BLaER1 treated with 17β-estradiol and CSF1 and Interleukin-3, amounts not matched to agents 10 nM and 100 nM (cell line): ENCODE results near the gene RARG.

Experiments
- H3K27ac ChIP-seq, 11 experiments: shearing (Covaris generic); formaldehyde crosslinking; 2 replicates each; pipeline ENCODE4 v1.8.1; 2022
- H3K27me3 ChIP-seq, 11 experiments: shearing (Covaris generic); formaldehyde crosslinking; 2 replicates each; pipeline ENCODE4 v1.8.1; 2022
- H3K36me3 ChIP-seq, 11 experiments: shearing (Covaris generic); formaldehyde crosslinking; 2 replicates each; pipeline ENCODE4 v1.8.1; 2022
- H3K4me1 ChIP-seq, 10 experiments: shearing (Covaris generic); formaldehyde crosslinking; 2 replicates each; pipeline ENCODE4 v1.8.1; 2022
- H3K4me2 ChIP-seq, 11 experiments: shearing (Covaris generic); formaldehyde crosslinking; 2 replicates each; pipeline ENCODE4 v1.8.1; 2022
- H3K4me3 ChIP-seq, 10 experiments: shearing (Covaris generic); formaldehyde crosslinking; 2 replicates each; pipeline ENCODE4 v1.8.1; 2022
- H3K9ac ChIP-seq, 11 experiments: shearing (Covaris generic); formaldehyde crosslinking; 2 replicates each; pipeline ENCODE4 v1.8.1; 2022
- H3K9me3 ChIP-seq, 11 experiments: shearing (Covaris generic); formaldehyde crosslinking; replicated peaks in 1 of 11; 2 replicates each; pipeline ENCODE4 v1.8.1; 2022
- H4K20me1 ChIP-seq, 11 experiments: shearing (Covaris generic); formaldehyde crosslinking; 2 replicates each; pipeline ENCODE4 v1.8.1; 2022
- Cebpa-rat ChIP-seq, 11 experiments: shearing (Covaris generic); IDR thresholded peaks; 2 replicates each; pipeline ENCODE4 v1.8.1; 2022

The RARG gene

DNA sequence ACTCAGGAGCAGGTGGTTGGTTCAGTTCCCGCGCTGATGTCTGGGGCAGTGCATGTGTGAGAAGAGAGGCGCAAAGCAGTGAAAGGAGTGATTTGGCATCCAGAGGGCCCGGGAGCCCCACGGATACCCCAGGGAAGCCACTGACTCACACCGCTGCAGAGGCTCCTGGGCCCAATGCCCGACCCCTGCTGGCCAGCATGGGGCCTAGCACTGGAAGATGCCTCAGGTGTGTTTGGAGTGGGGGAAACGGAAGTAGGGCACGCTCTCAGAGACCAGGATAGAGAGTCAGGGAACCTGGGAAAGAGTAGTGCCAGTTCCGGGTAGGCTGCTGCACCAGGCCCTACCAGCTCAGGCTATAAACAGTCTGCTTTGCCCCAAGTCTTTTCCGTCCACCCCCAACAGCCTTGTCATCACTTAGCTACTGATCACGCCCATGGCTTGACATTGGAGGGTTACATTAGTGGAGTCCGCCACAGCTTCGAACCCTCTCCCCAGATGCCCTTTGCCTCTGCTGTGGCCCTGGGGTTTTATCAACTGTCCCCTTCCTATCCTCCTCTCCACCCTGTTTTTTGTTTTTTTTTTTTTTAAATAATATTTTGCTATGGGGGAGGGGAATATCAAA lies 41.8 kb downstream of the RARG start:
- H3K4me3 ChIP-seq: no peak overlapping the region
- H4K20me1 ChIP-seq: peaks cover under 1 to 73% (median 30%) of the 10 kb centered on the region in 11 experiments; a peak in 18 of 22 replicates
- H3K27me3 ChIP-seq: no peaks in the 10 kb centered on the region
- H3K9me3 ChIP-seq: no peaks in the 10 kb centered on the region
- H3K36me3 ChIP-seq: peaks cover 55 to 94% (median 67%) of the 10 kb centered on the region in 11 experiments
- no peak overlapping the region for H3K27ac ChIP-seq
- no peak overlapping the region for H3K9ac ChIP-seq
- H3K4me2 ChIP-seq: peak overlapping the region in 6 of 11 experiments; percentile 2 to 31 (median 11); a peak in 6 of 22 replicates
- H3K4me1 ChIP-seq: peaks cover 10 to 23% (median 16%) of the 10 kb centered on the region in 10 experiments; a peak in 17 of 20 replicates
- no peak for TF ChIP-seq Cebpa-rat (IDR thresholded peaks at IDR 0.05)

DNA sequence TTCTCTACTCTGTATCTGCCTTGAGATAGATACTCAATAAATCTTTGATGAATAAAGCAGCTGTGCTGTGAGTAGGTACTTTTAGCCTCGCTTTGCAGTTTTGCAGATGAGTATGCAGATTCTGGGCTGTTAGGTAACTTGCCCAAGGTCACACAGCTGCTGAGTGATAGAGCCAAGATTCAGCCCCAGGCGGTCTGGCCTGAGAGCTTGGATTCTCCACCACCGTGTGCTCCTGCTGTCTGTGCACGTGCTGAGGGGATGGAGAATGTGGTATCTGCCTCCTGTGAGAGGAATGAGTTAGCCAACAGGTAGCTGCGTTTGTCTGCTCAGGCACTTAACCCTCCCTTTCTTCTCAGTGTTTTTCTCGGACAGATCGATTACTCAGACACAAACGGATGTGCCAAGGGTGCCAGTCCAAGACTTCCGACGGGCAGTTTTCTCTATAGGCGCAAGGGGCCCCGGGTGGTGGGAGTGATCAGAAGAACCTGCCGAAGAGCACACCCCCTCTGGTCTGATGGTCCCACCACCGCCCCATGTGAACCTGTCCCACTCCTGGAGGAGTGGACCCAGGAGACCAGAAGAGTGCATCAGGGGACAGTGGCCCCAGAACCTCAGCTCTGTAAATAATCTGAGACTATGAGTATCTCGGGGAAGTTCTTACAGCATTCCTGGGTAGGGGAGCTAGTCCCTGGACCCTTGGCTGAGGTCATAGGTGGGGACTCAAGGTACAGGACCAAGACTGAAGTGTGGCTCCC lies 44.7 kb downstream of the RARG start:
- no peak for TF ChIP-seq Cebpa-rat (IDR thresholded peaks at IDR 0.05)
- Histone ChIP-seq H3K4me3 (no peak overlapping the region), H3K9ac (no peak overlapping the region), H3K27ac (no peak overlapping the region), H3K36me3 (peaks cover 75 to 94% (median 84%) of the 10 kb centered on the region in 11 experiments), H3K4me1 (peaks cover 33 to 52% (median 42%) of the 10 kb centered on the region in 10 experiments), H3K27me3 (no peaks in the 10 kb centered on the region), H4K20me1 (peaks cover 23 to 80% (median 56%) of the 10 kb centered on the region in 11 experiments; a peak in 21 of 22 replicates), H3K4me2 (no peak overlapping the region), H3K9me3 (no peaks in the 10 kb centered on the region)

DNA sequence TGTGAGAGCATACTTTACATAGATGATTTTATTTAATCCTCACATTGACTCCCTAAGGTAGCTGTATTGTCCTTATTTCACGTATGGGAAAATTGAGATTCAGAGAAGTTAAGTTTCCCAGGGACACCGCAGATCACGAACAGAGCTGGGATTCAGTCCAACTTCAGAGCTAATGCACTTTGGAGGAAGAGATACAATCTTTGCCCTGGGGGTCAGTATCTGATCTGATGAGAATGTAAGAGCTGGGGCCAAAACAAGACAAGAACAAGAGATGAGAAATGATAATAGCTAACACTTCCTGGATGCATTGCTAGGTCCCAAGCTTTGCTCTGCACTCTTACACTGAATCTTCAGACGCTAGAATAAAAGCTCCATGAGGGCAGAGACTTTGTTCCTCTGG lies 45.3 kb downstream of the RARG start:
- Histone ChIP-seq H3K9me3 (no peaks in the 10 kb centered on the region), H3K27me3 (no peaks in the 10 kb centered on the region), H3K9ac (no peak overlapping the region), H3K27ac (no peak overlapping the region), H4K20me1 (peaks cover 28 to 80% (median 62%) of the 10 kb centered on the region in 11 experiments; a peak in 21 of 22 replicates), H3K4me2 (no peak overlapping the region), H3K4me3 (no peak overlapping the region), H3K4me1 (peaks cover 39 to 58% (median 48%) of the 10 kb centered on the region in 10 experiments), H3K36me3 (peaks cover 75 to 94% (median 84%) of the 10 kb centered on the region in 11 experiments)
- TF ChIP-seq Cebpa-rat (IDR thresholded peaks at IDR 0.05): no peak

DNA sequence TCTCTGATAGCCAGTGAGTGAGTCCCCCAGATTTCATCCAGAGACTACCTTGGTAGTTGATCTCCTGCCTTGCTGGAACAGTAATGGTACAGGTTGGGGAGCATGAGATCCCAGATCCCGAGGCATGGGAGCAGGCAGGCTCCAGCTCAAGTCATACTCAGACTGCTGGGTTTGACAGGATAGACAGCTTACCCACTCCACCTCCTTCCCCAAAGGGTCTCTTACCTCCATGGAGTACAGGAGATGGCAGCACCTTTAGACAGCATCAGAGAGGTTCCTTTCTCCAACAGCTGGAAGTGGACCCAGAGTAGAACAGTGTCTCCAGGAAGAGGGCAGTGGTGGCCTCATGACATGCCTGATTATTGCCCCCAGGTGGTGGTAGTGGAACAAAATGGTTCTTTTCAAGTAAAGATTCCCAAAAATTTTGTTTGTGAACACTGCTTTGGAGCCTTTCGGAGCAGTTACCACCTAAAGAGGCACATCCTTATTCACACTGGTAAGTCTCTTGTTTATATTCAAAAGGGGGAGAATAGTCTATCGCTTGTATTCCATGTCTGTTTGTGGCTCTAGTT lies 46.3 kb downstream of the RARG start:
- no peaks in the 10 kb centered on the region for H3K27me3 ChIP-seq
- no peak overlapping the region for H3K27ac ChIP-seq
- no peak overlapping the region for H3K4me2 ChIP-seq
- no peaks in the 10 kb centered on the region for H3K9me3 ChIP-seq
- no peak for TF ChIP-seq Cebpa-rat (IDR thresholded peaks at IDR 0.05)
- H3K9ac ChIP-seq: peak overlapping the region in 1 of 11 experiments; percentile 11; a peak in 1 of 22 replicates
- H3K4me1 ChIP-seq: peaks cover 44 to 62% (median 53%) of the 10 kb centered on the region in 10 experiments
- peaks cover 67 to 86% (median 74%) of the 10 kb centered on the region in 11 experiments for H3K36me3 ChIP-seq
- peaks cover 36 to 76% (median 63%) of the 10 kb centered on the region in 11 experiments; a peak in 21 of 22 replicates for H4K20me1 ChIP-seq
- no peak overlapping the region for H3K4me3 ChIP-seq

DNA sequence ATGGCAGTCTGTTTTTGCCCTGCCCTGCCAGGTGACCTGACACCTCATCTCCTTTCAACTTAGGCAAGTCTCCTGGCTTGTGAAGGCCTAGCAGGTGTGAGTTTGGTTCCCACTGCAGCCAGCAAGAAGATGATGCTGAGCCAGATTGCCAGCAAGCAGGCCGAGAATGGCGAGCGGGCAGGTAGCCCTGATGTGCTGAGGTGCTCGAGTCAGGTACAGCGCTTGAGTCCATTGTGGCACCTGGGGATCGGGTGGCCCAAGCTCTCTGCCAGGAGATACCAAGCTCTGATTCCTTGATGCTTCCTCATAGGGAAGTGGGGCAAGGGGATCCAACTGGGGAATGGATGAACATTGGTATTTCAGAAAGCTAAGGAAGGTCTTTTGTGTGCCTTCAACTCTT lies 47.2 kb downstream of the RARG start:
- Histone ChIP-seq H3K36me3 (peaks cover 67 to 81% (median 74%) of the 10 kb centered on the region in 11 experiments), H3K9ac (0 out of 22 replicates have a peak overlapping the region, but pooled peaks of 4 of the 11 experiments have one; percentile 1 to 15 (median 10)), H4K20me1 (peaks cover 32 to 73% (median 60%) of the 10 kb centered on the region in 11 experiments; a peak in 21 of 22 replicates), H3K27ac (no peak overlapping the region), H3K9me3 (no peaks in the 10 kb centered on the region), H3K4me2 (peak overlapping the region in 6 of 11 experiments; percentile 87 to 98 (median 92); a peak in 7 of 22 replicates), H3K4me1 (peaks cover 40 to 63% (median 51%) of the 10 kb centered on the region in 10 experiments), H3K4me3 (no peak overlapping the region), H3K27me3 (no peaks in the 10 kb centered on the region)
- TF ChIP-seq Cebpa-rat (IDR thresholded peaks at IDR 0.05): no peak

DNA sequence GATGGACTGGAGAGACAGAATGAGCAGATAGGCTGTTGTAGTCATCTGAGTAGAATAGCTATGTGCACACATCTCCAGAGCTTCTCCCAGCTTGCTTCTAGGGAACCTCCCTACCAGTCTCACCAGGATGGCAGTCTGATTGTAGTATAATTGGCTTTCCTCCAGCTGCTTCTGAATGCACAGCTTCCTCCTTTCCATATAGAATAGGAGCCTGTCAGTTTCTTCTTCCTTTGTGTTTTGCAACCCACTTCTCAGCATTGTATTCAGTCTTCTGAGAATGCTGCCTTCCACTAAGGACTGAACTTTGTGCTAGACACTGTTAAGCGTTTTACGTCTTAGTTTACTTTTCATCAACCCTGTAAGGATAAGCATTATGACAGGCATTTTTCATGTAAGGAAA lies 49.1 kb downstream of the RARG start:
- peak overlapping the region; percentile 87 to 98 (median 93) for H3K4me2 ChIP-seq
- H4K20me1 ChIP-seq: peaks cover 32 to 66% (median 56%) of the 10 kb centered on the region in 11 experiments; a peak in 21 of 22 replicates
- peak overlapping the region; percentile 21 to 87 (median 79); a peak in 17 of 20 replicates for H3K4me3 ChIP-seq
- H3K27me3 ChIP-seq: no peaks in the 10 kb centered on the region
- H3K27ac ChIP-seq: peak overlapping the region in 5 of 11 experiments; percentile 8 to 44 (median 21); a peak in 6 of 22 replicates
- no peaks in the 10 kb centered on the region for H3K9me3 ChIP-seq
- TF ChIP-seq Cebpa-rat (IDR thresholded peaks at IDR 0.05): no peak
- H3K9ac ChIP-seq: peak overlapping the region in 10 of 11 experiments; percentile 7 to 94 (median 48); a peak in 16 of 22 replicates
- peaks cover 46 to 66% (median 54%) of the 10 kb centered on the region in 10 experiments for H3K4me1 ChIP-seq
- H3K36me3 ChIP-seq: peaks cover 57 to 65% (median 62%) of the 10 kb centered on the region in 11 experiments

DNA sequence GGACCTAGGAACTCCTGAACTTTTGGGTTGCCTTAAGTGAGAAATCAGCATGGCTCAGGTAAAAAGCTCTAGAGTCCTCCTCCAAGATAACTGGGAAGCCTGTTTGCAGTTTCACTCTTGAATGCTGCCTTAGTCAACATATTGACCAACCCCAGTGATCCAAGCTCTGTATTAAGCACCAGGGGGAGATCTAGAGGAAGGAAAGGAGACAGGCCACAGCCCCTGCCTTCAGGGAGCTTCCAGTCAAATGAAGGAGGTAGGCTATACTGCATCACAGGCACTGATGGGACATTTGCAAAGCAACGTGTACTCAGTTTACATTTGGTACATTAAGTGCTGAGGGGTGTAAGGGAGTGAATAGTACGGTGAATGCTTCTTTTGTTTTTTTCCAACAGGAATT lies 50.1 kb downstream of the RARG start:
- Histone ChIP-seq H3K9ac (peak overlapping the region; percentile 85 to 95 (median 92); a peak in 19 of 22 replicates), H3K4me3 (peak overlapping the region; percentile 57 to 87 (median 80)), H3K27ac (peak overlapping the region in 9 of 11 experiments; percentile 80 to 97 (median 95); a peak in 10 of 22 replicates), H3K4me1 (peaks cover 46 to 62% (median 54%) of the 10 kb centered on the region in 10 experiments), H3K27me3 (no peaks in the 10 kb centered on the region), H3K36me3 (peaks cover 47 to 55% (median 52%) of the 10 kb centered on the region in 11 experiments), H4K20me1 (peaks cover 27 to 59% (median 53%) of the 10 kb centered on the region in 11 experiments; a peak in 21 of 22 replicates), H3K9me3 (no peaks in the 10 kb centered on the region), H3K4me2 (peak overlapping the region; percentile 87 to 98 (median 93))
- no peak for TF ChIP-seq Cebpa-rat (IDR thresholded peaks at IDR 0.05)

DNA sequence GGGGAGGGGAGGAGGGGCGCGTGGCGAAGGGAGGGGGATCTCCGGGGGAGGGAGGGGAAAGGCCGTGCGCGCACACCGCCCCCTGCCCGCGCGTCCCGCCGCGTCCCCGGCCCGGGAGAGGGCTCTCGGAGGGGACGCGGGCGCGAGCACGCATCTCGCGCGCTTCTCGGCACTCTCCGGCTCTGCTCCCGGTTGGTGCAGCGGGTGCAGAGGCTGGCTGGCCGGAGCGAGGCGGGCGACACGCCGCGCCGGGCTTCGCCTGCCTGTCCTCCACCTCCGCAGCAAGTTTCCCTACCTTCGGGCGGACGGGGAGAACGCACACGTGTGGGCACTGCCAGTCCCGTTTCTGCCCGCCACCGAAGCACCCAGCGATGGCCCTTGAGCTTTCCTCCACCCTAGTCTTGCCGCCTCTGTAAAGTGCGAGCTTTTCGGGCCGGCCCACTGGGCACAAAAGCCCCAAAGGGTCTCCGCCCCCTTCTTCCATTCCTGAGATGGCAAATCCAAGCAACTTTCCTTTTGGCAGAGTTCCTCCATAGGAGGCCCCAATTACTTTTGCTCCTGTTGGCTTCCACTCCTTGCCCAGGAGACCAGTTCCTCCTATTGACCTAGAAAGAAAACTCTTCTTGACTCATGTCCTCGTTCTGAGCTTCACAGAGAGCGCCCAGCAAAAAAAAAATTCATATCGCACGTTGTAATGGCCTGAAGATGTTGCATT lies 50.9 kb downstream of the RARG start:
- Histone ChIP-seq H3K27ac (peak overlapping the region; percentile 80 to 97 (median 91); a peak in 21 of 22 replicates), H3K4me1 (peaks cover 46 to 62% (median 54%) of the 10 kb centered on the region in 10 experiments), H3K27me3 (no peaks in the 10 kb centered on the region), H3K36me3 (peaks cover 39 to 46% (median 44%) of the 10 kb centered on the region in 11 experiments), H3K4me3 (peak overlapping the region; percentile 57 to 87 (median 80)), H3K9ac (peak overlapping the region; percentile 85 to 95 (median 92)), H3K4me2 (peak overlapping the region; percentile 87 to 98 (median 93)), H4K20me1 (peaks cover 27 to 52% (median 47%) of the 10 kb centered on the region in 11 experiments; a peak in 21 of 22 replicates), H3K9me3 (no peaks in the 10 kb centered on the region)
- no peak for TF ChIP-seq Cebpa-rat (IDR thresholded peaks at IDR 0.05)
